ENCODE data around the gene RABGAP1L.

The RABGAP1L gene

GRCh38 chr1:174447866-174448530, 288.7 kb downstream of the RABGAP1L start, which contains the start of gene GPR52:
TSS of gene GPR52 (plus strand) at chr1:174447964. CDS start at chr1:174448112, 148 bp downstream.
- TF ChIP-seq CTCF (IDR thresholded peaks at IDR 0.05; ENCODE audit: borderline replicate concordance, control extremely low read depth, extremely low read depth, insufficient read depth, missing control alignments): no peak
- DNase-seq (ENCODE audit: low spot score): no peak
- in situ Hi-C loops (cut with MboI; ENCODE audit: low sequenced_read_pairs, unreplicated experiment): no loop called here

- in situ Hi-C loops (cut with MboI; ENCODE audit: low sequenced_read_pairs, unreplicated experiment): no loop called here
- TF ChIP-seq CTCF (IDR thresholded peaks at IDR 0.05; ENCODE audit: borderline replicate concordance, control extremely low read depth, extremely low read depth, insufficient read depth, missing control alignments): no peak
- no peak for DNase-seq (ENCODE audit: low spot score)
Observed at GRCh38 chr1:174448531-174448883, 289.2 kb downstream of the RABGAP1L start.

GRCh38 chr1:174448974-174449373, 289.7 kb downstream of the RABGAP1L start:
- in situ Hi-C loops (cut with MboI; ENCODE audit: low sequenced_read_pairs, unreplicated experiment): no loop called here
- TF ChIP-seq CTCF (IDR thresholded peaks at IDR 0.05; ENCODE audit: borderline replicate concordance, control extremely low read depth, extremely low read depth, insufficient read depth, missing control alignments): no peak
- DNase-seq (ENCODE audit: low spot score): no peak

GRCh38 chr1:174451408-174451807, 292.1 kb downstream of the RABGAP1L start:
- no peak for DNase-seq (ENCODE audit: low spot score)
- in situ Hi-C loops (cut with MboI; ENCODE audit: low sequenced_read_pairs, unreplicated experiment): no loop called here
- no peak for TF ChIP-seq CTCF (IDR thresholded peaks at IDR 0.05; ENCODE audit: borderline replicate concordance, control extremely low read depth, extremely low read depth, insufficient read depth, missing control alignments)

GRCh38 chr1:174465855-174466254, 306.5 kb downstream of the RABGAP1L start:
- no peak for DNase-seq (ENCODE audit: low spot score)
- in situ Hi-C loops (cut with MboI; ENCODE audit: low sequenced_read_pairs, unreplicated experiment): no loop called here
- TF ChIP-seq CTCF (IDR thresholded peaks at IDR 0.05; ENCODE audit: borderline replicate concordance, control extremely low read depth, extremely low read depth, insufficient read depth, missing control alignments): no peak

GRCh38 chr1:174466607-174467006, 307.3 kb downstream of the RABGAP1L start:
- in situ Hi-C loops (cut with MboI; ENCODE audit: low sequenced_read_pairs, unreplicated experiment): no loop called here
- DNase-seq (ENCODE audit: low spot score): no peak

More at GRCh38 chr1:174466607-174467006, 307.3 kb downstream of the RABGAP1L start:
- no peak for TF ChIP-seq CTCF (IDR thresholded peaks at IDR 0.05; ENCODE audit: borderline replicate concordance, control extremely low read depth, extremely low read depth, insufficient read depth, missing control alignments)

All from GM13976 (cell line).